ENCODE results near the gene CXCR6.
"Not testable (repeated sequence)": the region's sequence is repeated elsewhere in the genome, so short reads cannot be mapped to it uniquely, and the experiment has no call there.

CXCR6 gene

DNA sequence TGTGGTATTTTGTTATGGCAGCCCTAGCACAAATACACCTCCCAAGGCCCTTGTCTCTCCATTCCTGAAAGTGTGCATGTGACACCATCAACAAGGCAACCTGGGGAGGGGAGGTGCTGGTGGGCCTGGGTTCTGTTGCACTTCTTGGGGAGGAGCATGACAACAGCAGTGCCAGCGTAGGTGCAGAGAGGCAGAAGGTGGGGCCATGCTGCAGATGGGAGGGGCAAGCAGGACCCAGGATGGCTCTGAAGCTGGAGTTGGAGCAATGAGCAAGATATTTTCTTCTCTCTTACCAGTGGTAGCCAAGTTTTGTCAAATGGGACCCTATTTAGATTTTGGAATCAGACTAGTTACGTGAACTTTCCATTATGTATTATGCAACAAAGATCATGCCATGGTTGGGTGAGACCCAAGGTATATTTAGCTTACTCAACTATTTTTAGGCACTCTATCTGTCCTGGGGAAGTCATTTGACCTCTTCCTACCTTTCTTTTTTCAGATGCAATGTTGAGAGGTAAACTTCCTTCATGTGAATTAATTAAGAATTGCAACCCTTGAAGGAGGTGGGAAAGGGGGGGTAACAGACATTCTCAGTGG, 49.0 kb downstream of the CXCR6 start:
- DNase-seq: peak; percentile 33

- peak; percentile 93 for DNase-seq
Observed at GRCh38 chr3:45992821-45993221, 49.6 kb downstream of the CXCR6 start.

DNA sequence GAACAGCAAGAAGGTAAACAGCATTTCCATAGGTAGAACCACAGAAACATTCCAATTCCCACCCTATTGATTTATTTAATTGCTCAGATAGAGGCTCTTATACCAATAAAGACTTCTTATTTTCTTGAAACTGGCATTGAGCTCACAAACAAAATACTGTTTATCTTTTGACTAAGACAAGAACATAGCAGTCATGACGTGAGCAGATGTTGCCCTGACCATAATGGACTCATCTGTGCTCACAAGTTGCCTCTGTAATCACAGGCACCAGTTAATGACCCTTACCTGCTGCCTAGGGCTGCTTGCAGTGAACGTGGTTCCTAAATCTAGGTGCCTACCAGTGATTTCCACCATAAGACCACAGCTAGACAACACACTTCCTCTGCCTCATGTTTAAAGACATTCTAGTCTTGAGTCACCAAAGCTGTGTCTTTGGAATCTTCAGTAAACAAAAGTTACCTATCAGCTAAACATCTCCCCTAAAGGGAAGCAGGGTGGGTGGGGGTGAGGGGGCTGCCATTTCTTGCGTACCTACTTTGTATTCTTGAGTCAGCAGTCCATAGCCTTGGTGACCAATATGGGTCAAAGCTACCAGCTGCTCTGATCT, 50.3 kb downstream of the CXCR6 start:
- DNase-seq: peak; percentile 18

DNA sequence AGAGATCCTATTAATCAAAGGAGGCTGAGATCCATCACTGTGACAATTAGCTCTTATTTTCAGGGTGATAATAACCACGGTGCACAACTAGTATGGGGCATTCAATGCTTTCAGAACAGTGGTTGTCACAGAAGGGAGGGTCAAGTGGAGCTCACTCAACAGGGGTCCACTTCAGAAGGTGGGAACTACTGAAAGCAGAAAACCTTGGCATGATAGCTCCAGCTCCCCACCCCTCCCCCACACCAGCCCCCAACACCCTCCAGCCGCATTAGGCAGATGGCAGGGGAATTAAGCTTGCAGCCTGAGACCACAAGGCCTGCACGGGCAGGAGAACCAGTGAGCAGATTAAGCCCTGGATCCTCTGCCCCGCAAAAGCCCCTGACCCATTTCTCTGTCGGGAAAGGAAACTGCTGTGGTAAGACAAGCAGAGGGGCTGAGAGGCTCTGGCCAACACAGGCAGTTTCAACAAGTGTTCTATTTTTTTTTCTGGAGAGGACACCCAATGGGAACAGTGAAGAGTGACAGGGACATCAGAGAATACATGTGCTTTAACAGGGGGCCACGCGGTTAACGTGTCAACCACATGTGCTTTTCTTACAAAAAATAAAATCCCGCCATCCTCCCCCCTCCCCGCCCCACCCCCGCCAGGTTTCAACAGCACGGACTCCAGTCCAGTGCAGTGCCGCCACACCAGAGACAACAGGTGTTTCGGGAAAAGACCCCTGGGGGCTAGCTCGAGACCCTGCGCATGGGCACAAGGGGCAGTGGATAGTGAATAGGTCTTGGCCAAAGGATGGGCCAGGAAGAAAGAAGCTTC, 51.4 kb downstream of the CXCR6 start:
- DNase-seq: peak; percentile 30

DNA sequence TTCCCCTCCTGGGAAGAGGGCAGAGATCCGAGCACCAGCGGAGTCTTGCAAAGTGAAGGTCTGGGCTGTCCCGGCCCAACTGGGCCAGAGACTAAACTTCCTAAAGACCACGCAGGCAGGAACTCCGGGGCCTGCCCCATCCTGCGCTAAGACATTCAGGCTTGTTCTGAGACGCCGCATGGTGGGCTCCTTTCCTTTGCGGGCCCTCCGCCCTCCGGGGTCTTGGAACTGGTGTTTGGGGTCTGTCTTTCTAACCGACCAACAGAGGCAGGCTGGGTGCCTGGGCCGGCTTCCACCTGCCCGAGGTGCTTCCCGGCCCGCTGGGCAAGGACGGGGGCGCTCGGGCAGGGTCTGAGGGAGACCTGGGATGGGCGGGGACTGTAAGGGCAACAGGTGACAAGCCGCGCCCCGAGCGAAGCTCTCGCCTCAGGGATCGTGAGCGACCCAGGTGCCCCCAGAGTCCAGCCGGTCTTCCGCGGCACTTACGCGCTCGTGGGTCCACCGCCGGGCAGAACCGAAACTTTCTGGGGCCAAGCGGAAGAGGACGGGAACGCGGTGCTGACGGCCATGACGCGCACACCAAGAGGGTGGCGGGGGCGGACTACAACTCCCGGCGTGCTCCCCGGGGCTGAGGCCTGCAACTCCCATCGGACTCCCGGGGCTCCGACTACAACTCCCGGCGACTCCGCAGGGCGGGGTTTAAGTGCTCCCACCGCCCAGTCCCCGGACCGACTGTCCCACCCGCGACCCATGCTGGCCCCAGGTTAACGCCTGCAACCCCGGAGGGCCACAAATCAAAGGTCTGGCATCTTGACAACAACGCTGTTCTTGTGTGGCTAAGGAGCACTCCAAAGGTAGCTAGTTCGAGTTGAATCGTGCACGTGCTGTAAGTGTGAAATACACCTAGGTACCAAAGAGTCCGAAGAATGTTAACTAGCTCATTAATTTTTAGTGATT, 52.2 kb downstream of the CXCR6 start, which contains the start of gene FYCO1:
FYCO1 (minus strand) TSS at position 589 of the 957 bp plus-strand sequence. CDS start 10,914 bp downstream, outside the sequence.
- DNase-seq: peak; percentile 86

DNA sequence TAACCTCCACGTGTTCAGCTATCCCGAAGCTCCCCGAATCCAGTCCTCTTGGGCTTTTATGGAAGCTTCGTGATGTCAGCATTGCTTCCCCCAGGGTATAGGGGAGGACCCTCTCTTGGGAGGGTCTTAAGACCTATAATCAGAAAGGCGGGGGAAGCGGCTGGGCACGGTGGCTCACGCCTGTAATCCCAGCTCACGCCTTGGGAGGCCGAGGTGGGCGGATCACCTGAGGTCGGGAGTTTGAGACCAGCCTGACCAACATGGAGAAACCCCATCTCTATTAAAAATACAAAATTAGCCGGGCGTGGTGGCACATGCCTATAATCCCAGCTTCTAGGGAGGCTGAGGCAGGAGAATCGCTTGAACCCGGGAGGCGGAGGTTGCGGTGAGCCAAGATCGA, 54.2 kb downstream of the CXCR6 start:
- not testable (repeated sequence) for DNase-seq

GRCh38 chr3:45997942-45998341, 54.7 kb downstream of the CXCR6 start:
- no peak for DNase-seq
